ENCODE results near the gene PM20D2.

Gene PM20D2

GRCh38 chr6:89145956-89146717 is at the start of gene PM20D2 (continued):
- TF ChIP-seq, protein P1, sequence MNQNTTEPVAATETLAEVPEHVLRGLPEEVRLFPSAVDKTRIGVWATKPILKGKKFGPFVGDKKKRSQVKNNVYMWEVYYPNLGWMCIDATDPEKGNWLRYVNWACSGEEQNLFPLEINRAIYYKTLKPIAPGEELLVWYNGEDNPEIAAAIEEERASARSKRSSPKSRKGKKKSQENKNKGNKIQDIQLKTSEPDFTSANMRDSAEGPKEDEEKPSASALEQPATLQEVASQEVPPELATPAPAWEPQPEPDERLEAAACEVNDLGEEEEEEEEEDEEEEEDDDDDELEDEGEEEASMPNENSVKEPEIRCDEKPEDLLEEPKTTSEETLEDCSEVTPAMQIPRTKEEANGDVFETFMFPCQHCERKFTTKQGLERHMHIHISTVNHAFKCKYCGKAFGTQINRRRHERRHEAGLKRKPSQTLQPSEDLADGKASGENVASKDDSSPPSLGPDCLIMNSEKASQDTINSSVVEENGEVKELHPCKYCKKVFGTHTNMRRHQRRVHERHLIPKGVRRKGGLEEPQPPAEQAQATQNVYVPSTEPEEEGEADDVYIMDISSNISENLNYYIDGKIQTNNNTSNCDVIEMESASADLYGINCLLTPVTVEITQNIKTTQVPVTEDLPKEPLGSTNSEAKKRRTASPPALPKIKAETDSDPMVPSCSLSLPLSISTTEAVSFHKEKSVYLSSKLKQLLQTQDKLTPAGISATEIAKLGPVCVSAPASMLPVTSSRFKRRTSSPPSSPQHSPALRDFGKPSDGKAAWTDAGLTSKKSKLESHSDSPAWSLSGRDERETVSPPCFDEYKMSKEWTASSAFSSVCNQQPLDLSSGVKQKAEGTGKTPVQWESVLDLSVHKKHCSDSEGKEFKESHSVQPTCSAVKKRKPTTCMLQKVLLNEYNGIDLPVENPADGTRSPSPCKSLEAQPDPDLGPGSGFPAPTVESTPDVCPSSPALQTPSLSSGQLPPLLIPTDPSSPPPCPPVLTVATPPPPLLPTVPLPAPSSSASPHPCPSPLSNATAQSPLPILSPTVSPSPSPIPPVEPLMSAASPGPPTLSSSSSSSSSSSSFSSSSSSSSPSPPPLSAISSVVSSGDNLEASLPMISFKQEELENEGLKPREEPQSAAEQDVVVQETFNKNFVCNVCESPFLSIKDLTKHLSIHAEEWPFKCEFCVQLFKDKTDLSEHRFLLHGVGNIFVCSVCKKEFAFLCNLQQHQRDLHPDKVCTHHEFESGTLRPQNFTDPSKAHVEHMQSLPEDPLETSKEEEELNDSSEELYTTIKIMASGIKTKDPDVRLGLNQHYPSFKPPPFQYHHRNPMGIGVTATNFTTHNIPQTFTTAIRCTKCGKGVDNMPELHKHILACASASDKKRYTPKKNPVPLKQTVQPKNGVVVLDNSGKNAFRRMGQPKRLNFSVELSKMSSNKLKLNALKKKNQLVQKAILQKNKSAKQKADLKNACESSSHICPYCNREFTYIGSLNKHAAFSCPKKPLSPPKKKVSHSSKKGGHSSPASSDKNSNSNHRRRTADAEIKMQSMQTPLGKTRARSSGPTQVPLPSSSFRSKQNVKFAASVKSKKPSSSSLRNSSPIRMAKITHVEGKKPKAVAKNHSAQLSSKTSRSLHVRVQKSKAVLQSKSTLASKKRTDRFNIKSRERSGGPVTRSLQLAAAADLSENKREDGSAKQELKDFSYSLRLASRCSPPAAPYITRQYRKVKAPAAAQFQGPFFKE (tag by site-specific recombination; IDR thresholded peaks at IDR 0.05; ENCODE audit: borderline replicate concordance) = no peak
- peak; percentile 21; the same call in 1 of the 2 replicates for TF ChIP-seq ZNF585B (tag by site-specific recombination; IDR thresholded peaks at IDR 0.05)
- TF ChIP-seq ZBTB20 (tag by site-specific recombination; IDR thresholded peaks at IDR 0.05) = peak; percentile 92
- peak; percentile 74 for TF ChIP-seq KLF16 (tag by site-specific recombination; IDR thresholded peaks at IDR 0.05)
- TF ChIP-seq ZNF768 (tag by site-specific recombination; IDR thresholded peaks at IDR 0.05) = peak; percentile 42; the same call in 1 of the 2 replicates
- TF ChIP-seq KLF8 (tag by site-specific recombination; IDR thresholded peaks at IDR 0.05) = peak; percentile 89; the same call in 1 of the 2 replicates
- peak; percentile 61 for TF ChIP-seq SP3 (tag by site-specific recombination; IDR thresholded peaks at IDR 0.05)
- no peak for TF ChIP-seq KLF7 (tag by site-specific recombination; IDR thresholded peaks at IDR 0.05; ENCODE audit: borderline replicate concordance)
- TF ChIP-seq ZNF580 (tag by site-specific recombination; IDR thresholded peaks at IDR 0.05) = peak; percentile 62
- TF ChIP-seq ZNF677 (tag by site-specific recombination; IDR thresholded peaks at IDR 0.05) = peak; percentile 42; the same call in 1 of the 2 replicates
- TF ChIP-seq, protein P2, sequence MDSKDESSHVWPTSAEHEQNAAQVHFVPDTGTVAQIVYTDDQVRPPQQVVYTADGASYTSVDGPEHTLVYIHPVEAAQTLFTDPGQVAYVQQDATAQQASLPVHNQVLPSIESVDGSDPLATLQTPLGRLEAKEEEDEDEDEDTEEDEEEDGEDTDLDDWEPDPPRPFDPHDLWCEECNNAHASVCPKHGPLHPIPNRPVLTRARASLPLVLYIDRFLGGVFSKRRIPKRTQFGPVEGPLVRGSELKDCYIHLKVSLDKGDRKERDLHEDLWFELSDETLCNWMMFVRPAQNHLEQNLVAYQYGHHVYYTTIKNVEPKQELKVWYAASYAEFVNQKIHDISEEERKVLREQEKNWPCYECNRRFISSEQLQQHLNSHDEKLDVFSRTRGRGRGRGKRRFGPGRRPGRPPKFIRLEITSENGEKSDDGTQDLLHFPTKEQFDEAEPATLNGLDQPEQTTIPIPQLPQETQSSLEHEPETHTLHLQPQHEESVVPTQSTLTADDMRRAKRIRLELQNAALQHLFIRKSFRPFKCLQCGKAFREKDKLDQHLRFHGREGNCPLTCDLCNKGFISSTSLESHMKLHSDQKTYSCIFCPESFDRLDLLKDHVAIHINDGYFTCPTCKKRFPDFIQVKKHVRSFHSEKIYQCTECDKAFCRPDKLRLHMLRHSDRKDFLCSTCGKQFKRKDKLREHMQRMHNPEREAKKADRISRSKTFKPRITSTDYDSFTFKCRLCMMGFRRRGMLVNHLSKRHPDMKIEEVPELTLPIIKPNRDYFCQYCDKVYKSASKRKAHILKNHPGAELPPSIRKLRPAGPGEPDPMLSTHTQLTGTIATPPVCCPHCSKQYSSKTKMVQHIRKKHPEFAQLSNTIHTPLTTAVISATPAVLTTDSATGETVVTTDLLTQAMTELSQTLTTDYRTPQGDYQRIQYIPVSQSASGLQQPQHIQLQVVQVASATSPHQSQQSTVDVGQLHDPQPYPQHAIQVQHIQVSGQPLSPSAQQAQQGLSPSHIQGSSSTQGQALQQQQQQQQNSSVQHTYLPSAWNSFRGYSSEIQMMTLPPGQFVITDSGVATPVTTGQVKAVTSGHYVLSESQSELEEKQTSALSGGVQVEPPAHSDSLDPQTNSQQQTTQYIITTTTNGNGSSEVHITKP (tag by site-specific recombination; IDR thresholded peaks at IDR 0.05) = 0 out of 2 replicates have a peak, but pooled peaks have one; percentile 16
- 0 out of 2 replicates have a peak, but pooled peaks have one; percentile 19 for TF ChIP-seq BCL11B (tag by site-specific recombination; IDR thresholded peaks at IDR 0.05; ENCODE audit: low read depth)
- TF ChIP-seq SP2 (tag by site-specific recombination; IDR thresholded peaks at IDR 0.05) = peak; percentile 46
- no peak for TF ChIP-seq ZNF571 (tag by site-specific recombination; IDR thresholded peaks at IDR 0.05)
- TF ChIP-seq KLF1 (tag by site-specific recombination; IDR thresholded peaks at IDR 0.05) = peak; percentile 82
- TF ChIP-seq GLIS2 (tag by site-specific recombination; IDR thresholded peaks at IDR 0.05) = peak; percentile 83
- no peak for TF ChIP-seq ZNF548 (tag by site-specific recombination; IDR thresholded peaks at IDR 0.05)
- TF ChIP-seq SCRT2 (tag by site-specific recombination; IDR thresholded peaks at IDR 0.05) = no peak
- TF ChIP-seq, protein P3, sequence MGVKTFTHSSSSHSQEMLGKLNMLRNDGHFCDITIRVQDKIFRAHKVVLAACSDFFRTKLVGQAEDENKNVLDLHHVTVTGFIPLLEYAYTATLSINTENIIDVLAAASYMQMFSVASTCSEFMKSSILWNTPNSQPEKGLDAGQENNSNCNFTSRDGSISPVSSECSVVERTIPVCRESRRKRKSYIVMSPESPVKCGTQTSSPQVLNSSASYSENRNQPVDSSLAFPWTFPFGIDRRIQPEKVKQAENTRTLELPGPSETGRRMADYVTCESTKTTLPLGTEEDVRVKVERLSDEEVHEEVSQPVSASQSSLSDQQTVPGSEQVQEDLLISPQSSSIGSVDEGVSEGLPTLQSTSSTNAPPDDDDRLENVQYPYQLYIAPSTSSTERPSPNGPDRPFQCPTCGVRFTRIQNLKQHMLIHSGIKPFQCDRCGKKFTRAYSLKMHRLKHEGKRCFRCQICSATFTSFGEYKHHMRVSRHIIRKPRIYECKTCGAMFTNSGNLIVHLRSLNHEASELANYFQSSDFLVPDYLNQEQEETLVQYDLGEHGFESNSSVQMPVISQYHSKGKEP (tag by site-specific recombination; IDR thresholded peaks at IDR 0.05) = 0 out of 2 replicates have a peak, but pooled peaks have one; percentile 5
- 0 out of 2 replicates have a peak, but pooled peaks have one; percentile 25 for TF ChIP-seq ZNF146 (tag by site-specific recombination; IDR thresholded peaks at IDR 0.05)
- TF ChIP-seq ZNF404 (tag by site-specific recombination; IDR thresholded peaks at IDR 0.05) = no peak
- TF ChIP-seq ZNF132 (tag by site-specific recombination; IDR thresholded peaks at IDR 0.05; ENCODE audit: borderline replicate concordance) = no peak
- TF ChIP-seq ZNF555 (tag by site-specific recombination; conservative IDR thresholded peaks at IDR 0.05) = no peak
- 0 out of 2 replicates have a peak, but pooled peaks have one; percentile 36 for TF ChIP-seq MZF1 (tag by site-specific recombination; IDR thresholded peaks at IDR 0.05; ENCODE audit: borderline replicate concordance)
- TF ChIP-seq ZBTB17 (tag by site-specific recombination; IDR thresholded peaks at IDR 0.05) = peak; percentile 68; the same call in 1 of the 2 replicates
- TF ChIP-seq MYNN (tag by site-specific recombination; IDR thresholded peaks at IDR 0.05; ENCODE audit: borderline replicate concordance) = no peak
- TF ChIP-seq ELK4 (IDR thresholded peaks at IDR 0.05; ENCODE audit: borderline replicate concordance, low read depth, low read length) = no peak
